Progenitor cell of endocrine pancreas (in vitro differentiated cells): ENCODE results near the gene TMBIM6. TPM values are rescaled to one million over a fixed set of nuclear protein-coding genes. Genes with fewer than 3 reads are reported as not detected.

Experiments used
- DNase-seq: peaks from one replicate; pipeline ENCODE4 v3.0.0; 2021; ENCODE audit warnings: low spot score; ENCODE audit not compliant: unreplicated experiment
- H3K27ac Mint-ChIP-seq: 2 replicates; pipeline ENCODE4 v1.8.0; 2021; ENCODE audit warnings: mild to moderate bottlenecking, moderate library complexity, mixed read lengths
- H3K27me3 Mint-ChIP-seq: 2 replicates; pipeline ENCODE4 v1.8.0; 2021; ENCODE audit warnings: mixed read lengths
- H3K36me3 Mint-ChIP-seq: 2 replicates; pipeline ENCODE4 v1.8.0; 2022; ENCODE audit warnings: mixed read lengths; ENCODE audit not compliant: insufficient read depth
- H3K4me1 Mint-ChIP-seq: 2 replicates; pipeline ENCODE4 v1.8.0; 2021; ENCODE audit warnings: low read depth, mixed read lengths
- H3K4me3 Mint-ChIP-seq: 2 replicates; pipeline ENCODE4 v1.8.0; 2021; ENCODE audit warnings: low read depth, mild to moderate bottlenecking, moderate library complexity, mixed read lengths
- H3K9me3 Mint-ChIP-seq: 2 replicates; pipeline ENCODE4 v1.8.0; 2021; ENCODE audit warnings: low read depth, mixed read lengths
- CTCF ChIP-seq: fragments of 200-600 bp; sonication (generic); IDR thresholded peaks from one replicate; pipeline ENCODE4 v1.5.0; 2021; ENCODE audit warnings: antibody characterized with exemption, mild to moderate bottlenecking; ENCODE audit not compliant: unreplicated experiment
- total RNA-seq: library from RNA; stranded (reverse); gene quantifications from 2 replicates; pipeline ENCODE4 v1.2.1, GENCODE V29; 2021

The TMBIM6 gene
- total RNA-seq, 1 donor from 2014 or later = 449 TPM

- TF ChIP-seq CTCF = no peak
- H3K9me3 Mint-ChIP-seq = peaks cover 5% of the 10 kb centered on the region
- DNase-seq = no peak
- H3K36me3 Mint-ChIP-seq = peaks cover 5% of the 10 kb centered on the region
- H3K27me3 Mint-ChIP-seq = no peaks in the 10 kb centered on the region
- peak overlapping the region; percentile 42 for H3K27ac Mint-ChIP-seq
- no peak overlapping the region for H3K4me3 Mint-ChIP-seq
- peaks cover 3% of the 10 kb centered on the region for H3K4me1 Mint-ChIP-seq
Measured at GRCh38 chr12:49790741-49791555, 49.6 kb downstream of the TMBIM6 start.

- Mint-ChIP-seq H3K27me3 (no peaks in the 10 kb centered on the region), H3K36me3 (peaks cover 5% of the 10 kb centered on the region), H3K27ac (no peak overlapping the region), H3K9me3 (peaks cover 5% of the 10 kb centered on the region), H3K4me3 (no peak overlapping the region), H3K4me1 (peaks cover 3% of the 10 kb centered on the region)
- no peak for DNase-seq
- TF ChIP-seq CTCF = no peak
Measured at GRCh38 chr12:49791700-49792099, 50.3 kb downstream of the TMBIM6 start.

GRCh38 chr12:49792181-49792970, 51.0 kb downstream of the TMBIM6 start:
- Mint-ChIP-seq H3K4me3 (no peak overlapping the region), H3K27me3 (no peaks in the 10 kb centered on the region), H3K27ac (no peak overlapping the region), H3K9me3 (peaks cover 4% of the 10 kb centered on the region), H3K4me1 (peaks cover 3% of the 10 kb centered on the region), H3K36me3 (peaks cover 4% of the 10 kb centered on the region)
- DNase-seq = no peak
- TF ChIP-seq CTCF = no peak

- TF ChIP-seq CTCF = no peak
- Mint-ChIP-seq H3K27me3 (no peaks in the 10 kb centered on the region), H3K4me3 (no peak overlapping the region), H3K27ac (no peak overlapping the region), H3K4me1 (peaks cover 3% of the 10 kb centered on the region), H3K9me3 (no peaks in the 10 kb centered on the region), H3K36me3 (no peaks in the 10 kb centered on the region)
- DNase-seq = no peak
Measured at GRCh38 chr12:49792976-49793580, 51.7 kb downstream of the TMBIM6 start.

- H3K9me3 Mint-ChIP-seq = no peaks in the 10 kb centered on the region
- H3K27ac Mint-ChIP-seq = no peak overlapping the region
- DNase-seq = no peak
- H3K27me3 Mint-ChIP-seq = no peaks in the 10 kb centered on the region
- no peaks in the 10 kb centered on the region for H3K36me3 Mint-ChIP-seq
- H3K4me3 Mint-ChIP-seq = no peak overlapping the region
- H3K4me1 Mint-ChIP-seq = peaks cover 3% of the 10 kb centered on the region
- no peak for TF ChIP-seq CTCF
Measured at GRCh38 chr12:49793620-49794019, 52.3 kb downstream of the TMBIM6 start.
